Glomerular visceral epithelial cell (primary cell): ENCODE data around the gene PPP1R3F.
A peak's percentile ranks its signal among the peaks of the same experiment; 100 is the strongest.

Experiments
- DNase-seq: peaks from one replicate; pipeline ENCODE4 v3.0.0-alpha.2; 2016; ENCODE audit errors: extremely low spot score

Gene PPP1R3F

DNA sequence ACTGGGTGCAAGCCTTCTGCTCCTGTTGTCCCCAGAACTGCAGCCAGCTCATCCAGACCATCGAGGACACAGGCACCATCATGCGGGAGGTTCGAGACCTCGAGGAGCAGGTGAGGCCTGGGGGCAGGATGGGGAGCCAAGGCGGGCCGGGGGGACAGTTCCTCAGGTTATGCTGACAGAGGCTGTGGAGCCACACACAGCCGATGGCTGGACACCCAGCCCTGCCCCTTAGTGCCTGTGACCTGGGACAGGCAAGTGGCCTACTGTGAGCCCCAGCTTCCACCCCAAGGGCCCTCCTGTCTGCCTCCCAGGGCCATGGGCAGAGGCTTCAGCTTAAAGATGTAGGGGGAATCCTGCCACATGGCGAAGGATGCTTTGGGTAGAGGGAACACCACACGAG is 20.0 kb upstream of the PPP1R3F start:
- DNase-seq: no peak

DNA sequence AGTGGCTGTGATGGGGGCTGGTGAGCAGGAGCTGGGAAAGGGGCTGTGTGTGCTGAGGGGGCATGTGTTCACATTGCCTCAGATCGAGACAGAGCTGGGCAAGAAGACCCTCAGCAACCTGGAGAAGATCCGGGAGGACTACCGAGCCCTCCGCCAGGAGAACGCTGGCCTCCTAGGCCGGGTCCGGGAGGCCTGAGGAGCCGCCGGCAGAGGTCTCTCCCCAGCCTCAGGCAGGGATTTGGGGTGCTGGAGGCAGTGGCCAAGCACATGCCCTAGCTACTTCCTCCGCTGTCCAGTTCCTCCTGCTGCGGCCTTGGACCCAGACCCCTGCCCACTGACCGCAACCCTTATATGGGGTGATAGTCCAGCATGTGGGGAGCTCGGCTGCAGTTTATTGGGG is 19.5 kb upstream of the PPP1R3F start:
- no peak for DNase-seq

DNA sequence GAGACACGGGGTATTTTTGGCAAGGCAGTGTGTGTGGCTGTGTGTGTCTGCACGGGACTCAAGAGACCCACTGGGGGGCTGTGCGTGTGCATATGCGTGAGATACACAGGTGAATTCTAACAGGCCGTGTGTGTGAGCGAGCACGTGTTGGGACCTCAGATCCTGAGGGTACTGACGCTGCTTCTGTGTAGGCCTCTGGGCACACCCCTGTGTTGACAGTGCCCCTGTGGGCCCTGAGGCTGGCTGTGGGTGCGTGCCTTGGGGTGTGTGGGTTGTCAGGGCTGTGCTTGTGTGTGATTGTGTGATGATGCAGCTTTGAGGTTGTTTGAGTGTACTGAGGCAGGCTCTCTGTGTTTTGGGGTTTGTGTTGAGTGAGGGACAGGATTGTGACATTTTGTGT is 19.0 kb upstream of the PPP1R3F start:
- DNase-seq: no peak

DNA sequence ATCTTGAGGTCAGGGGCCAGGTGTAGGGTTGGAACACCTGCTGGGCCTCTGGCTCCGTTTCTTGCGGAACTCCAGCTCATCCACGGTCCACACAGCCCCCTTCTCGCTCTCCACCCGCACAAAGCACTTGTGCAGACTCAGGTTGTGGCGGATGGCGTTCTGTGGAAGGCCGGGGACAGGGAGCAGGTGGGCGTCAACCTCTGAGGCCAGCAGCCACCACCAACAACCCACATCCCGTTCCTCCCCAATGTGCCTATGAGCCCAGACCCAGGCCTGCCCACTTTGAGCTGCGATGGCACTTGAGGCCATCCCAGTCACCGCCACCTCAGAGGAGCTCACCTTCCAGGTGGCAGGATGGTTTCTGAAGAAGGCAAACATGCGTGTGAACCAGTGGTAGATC is 18.3 kb upstream of the PPP1R3F start:
- no peak for DNase-seq

DNA sequence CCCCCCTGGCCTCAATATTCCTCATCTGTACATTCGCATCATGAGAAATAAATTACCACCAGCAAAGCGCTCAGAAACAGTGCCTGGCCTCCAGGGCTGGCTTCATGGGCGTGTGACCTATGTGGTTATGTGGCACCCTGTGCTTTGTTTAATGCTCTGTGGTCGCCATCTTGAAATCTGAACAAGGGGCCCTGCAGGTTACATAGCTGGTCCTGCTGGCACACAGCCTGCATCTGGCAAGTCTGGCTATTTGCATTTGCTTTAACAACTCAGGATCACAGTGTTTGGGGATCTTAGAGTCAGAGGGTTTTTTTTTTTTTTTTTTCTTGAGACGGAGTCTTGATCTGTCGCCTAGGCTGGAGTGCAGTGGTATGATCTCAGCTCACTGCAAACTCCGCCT is 15.0 kb upstream of the PPP1R3F start:
- no peak for DNase-seq

GRCh38 chrX:49256268-49256995 is 13.2 kb upstream of the PPP1R3F start:
- DNase-seq: no peak

DNA sequence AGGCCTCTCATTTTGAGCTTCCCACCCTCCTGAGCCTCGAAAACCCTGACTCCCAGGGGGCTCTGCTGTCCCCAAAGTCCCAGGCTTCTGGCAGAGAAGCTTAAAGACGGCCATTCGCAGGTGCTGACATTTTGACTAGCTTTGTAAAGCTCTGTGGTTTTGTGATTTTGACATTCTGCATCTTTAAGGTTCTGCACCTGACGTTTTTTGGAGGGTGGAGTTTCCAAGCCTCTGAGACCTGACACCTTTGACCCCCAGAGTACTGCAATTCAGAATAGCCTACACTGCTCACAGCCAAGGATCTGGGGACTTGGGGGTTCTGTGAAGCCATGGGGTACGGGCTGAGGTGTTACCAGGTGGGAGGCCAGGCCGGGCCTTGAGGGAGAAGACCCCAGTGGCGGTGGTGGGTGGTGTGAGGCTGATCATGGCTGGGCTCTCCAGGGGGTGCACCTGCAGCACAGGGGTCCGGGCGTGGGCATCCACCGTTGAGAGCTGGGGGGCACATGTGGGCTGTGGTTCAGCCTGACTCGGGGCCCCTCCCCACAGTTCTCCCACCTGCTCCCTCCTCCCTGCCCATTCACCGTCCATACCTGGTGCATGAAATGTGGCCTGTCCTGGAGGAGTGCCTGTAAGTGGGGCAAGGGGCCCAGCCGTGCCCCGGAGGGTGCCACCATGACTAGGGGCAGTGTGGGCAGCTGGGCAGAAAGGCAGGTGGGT is 12.4 kb upstream of the PPP1R3F start:
- DNase-seq: no peak

DNA sequence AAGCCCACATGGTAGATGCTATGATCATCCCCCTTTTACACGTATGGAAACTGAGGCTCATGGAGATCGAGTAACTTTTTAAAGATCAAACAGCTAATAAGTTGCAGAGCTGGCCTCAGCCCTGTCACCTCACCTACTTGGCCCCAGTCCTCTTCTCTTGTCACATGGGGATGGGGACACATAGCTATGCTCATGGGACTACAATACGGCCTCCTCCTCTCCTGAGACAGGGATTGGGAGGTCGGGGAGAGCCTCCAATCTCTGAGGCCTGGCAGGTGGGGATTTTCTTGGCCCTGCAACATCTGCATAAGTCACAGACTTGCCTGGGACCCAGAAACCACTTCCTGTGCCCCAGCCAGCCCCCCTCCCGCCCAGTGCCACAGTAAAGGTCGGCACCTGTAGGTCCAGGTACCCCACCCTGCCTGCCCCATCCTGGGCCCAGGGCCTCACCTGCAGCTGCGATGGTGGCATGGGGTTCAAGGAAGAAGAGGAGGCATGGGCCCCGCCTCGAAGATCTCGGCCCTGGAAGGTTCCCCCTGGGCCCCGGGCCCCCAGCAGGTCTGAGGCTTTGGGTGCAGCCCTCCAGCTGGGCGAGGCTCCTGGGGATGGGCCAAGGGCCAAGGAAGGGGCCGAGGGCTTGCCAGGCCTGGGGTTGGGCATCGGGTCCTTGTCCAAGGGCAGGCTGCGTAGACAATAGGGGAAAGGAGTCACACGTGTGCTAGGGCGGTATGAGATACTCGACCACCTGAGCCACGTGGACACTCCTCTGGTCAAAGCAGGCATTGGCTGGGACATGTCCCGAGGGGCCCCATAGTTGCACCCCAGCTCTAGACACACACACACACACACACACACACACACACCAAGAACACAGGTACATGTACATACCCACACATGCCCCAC is 11.5 kb upstream of the PPP1R3F start:
- no peak for DNase-seq

GRCh38 chrX:49258749-49259124 is 10.9 kb upstream of the PPP1R3F start:
- no peak for DNase-seq

DNA sequence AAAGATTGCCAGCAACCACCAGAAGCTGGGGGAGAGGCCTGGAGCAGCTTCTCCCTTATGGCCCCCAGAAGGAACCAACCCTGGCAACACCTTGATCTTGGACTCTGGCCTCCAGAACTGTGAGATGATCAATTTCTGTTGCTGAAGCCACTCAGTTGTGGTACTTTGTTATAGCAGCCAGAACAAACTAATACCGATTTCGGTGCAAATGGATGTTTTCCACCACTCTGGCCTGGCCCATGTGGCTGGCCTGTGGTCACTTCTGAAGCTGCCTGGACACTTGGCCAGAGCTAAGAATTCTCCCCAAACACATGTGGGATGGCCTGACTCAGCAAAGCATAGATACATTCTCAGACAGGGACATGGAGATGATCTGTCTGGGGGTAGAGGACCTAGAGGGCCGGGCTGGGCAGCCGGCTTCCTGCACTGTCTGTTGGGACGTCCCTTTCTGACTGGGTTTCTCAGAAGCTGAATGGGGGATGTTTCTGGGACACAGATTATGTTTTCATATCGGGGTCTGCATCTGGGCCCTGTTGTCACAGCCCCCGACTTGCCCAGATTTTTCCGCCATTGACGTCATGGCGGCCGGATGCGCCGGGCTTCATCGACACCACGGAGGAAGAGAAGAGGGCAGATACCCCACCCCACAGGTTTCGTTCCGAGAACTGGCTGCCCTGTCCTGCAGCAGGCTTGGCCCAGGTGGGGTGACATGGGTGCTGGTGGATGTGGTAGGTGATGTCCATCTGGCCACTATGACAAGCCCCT is 9.2 kb upstream of the PPP1R3F start:
- no peak for DNase-seq

GRCh38 chrX:49262603-49263002 is 7.0 kb upstream of the PPP1R3F start:
- DNase-seq: no peak

- no peak for DNase-seq
Measured at GRCh38 chrX:49263631-49264030, 6.0 kb upstream of the PPP1R3F start.

DNA sequence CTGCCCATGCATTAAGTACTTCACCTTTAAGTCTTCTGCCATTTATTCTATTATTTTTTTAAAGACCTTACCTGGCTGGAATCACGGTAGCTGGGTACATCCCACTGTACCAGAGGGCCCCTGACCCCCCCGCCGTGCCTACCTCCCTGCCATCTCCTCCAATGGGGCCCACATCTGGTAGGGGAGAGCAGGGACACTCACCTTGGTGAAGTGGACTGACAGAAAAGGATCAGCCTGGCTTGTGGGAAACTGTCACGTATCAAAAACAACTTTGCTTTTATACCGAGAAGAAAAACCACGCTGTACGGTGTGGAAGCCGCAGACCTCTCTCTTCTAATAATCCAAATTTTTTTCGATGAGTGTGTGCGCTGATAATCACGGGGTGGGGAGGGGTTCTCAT is 5.1 kb upstream of the PPP1R3F start, which contains the start of gene FOXP3:
FOXP3 (minus strand) TSS at position 251 of the 400 bp plus-strand sequence. CDS start 6,205 bp downstream, outside the sequence.
- no peak for DNase-seq

DNA sequence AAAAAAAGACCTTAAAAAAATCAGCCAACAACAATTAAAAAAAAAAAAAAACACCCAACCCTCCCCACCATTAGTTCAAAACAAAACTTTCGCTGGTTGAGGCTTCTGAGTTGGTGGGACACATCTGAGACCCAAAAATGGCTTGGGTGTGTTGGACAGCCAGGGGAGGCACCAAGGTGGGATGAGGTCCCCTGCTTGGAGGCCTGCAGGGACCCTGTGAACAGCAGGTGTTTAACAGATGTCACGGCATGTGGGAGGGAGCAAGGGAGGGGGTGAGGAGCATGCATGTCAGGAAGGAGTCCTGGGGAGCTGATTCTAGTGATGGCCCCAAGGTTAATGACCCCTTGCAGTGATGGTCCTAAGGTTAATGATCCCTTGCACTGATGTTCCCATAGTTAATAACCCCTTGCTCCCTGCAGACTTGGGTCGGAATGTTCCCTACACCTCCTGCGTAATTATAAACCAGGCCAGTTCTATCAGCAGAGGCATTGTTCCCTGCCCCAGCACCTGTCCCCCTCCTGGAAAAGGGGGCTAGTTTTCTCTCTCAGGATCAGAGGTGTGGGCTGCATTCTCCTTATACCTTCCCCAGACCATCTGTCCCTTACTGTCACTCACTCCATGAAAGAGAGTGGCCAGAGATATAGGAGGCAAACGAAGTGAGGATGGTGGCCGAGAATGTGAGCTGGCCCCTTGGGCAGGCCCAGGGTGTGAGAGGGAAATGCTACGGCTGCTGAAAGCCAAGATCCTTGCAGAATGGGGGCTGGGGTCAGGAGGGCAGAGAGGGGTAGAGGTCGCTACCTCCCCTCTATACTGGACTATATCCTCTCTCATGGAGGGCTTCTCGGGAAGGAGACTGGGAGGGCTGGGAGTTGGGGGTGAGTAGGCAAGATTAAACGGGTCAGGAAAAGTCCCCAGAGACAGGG is 2.8 kb upstream of the PPP1R3F start:
- DNase-seq: no peak

GRCh38 chrX:49268702-49269009 is 937 bp upstream of the PPP1R3F start:
- DNase-seq: no peak

GRCh38 chrX:49269010-49269766 is 405 bp upstream of the PPP1R3F start:
- peak; percentile 98 for DNase-seq

GRCh38 chrX:49270249-49270921 is 792 bp downstream of the PPP1R3F start:
- DNase-seq: no peak

- DNase-seq: no peak
Measured at GRCh38 chrX:49271341-49271740, 1.7 kb downstream of the PPP1R3F start.

- DNase-seq: no peak
Measured at GRCh38 chrX:49272421-49272820, 2.8 kb downstream of the PPP1R3F start.
